Measurements from ENCODE around the gene PITX1.

The PITX1 gene

DNA sequence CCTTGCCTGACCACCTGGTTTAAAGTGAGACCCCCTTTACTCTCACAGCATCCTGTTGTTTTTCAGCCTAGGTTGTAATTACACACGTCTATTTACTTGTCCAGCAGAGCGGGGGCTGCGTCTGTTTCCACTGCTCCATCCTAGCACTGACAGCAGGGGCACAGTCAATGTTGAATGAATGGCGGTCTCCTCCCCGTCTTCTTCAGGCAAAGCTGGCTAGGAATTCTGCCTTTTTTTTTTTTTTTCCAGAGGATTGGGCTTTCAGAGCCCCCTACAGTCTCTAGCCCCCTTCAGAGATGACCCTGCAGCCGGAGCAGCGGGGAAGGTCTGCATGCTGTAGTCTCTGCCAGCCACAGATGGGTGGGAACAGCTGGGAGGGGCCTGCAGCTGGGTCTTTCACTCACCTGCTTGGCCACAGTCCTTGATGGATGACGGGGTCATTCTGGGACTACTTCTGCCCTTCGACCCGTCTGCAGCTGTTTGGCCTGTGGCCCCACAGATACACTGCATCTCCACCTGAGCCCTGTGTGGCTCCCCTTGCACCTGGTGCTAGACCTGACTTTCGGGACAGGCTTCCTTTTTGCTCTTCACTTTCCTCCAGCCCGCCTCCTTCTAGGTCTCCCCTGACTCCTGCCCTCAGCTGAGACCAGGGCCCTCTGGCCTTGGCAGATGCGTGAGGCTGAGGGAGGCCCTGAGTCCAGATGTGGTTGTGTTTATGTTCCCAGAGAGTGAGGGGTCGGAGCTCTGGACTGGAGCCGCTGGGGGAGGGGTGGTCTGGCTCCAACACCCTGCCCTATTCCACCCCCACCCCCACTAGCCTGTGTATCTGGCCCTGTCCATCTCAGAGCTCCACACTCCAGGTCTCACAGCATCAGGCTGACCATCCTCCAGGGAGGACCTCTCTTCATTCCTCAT lies 8.0 kb downstream of the PITX1 start:
- DNase-seq: no peak
- peaks cover 17 to 81% (median 44%) of the 10 kb centered on the region in 5 experiments for H3K27me3 ChIP-seq (replicated peaks in 2 of 5; ENCODE audit: control insufficient read depth in 4 of 5, insufficient read depth in 5 of 5, low read length in 4 of 5)
- no peak overlapping the region for H3K27ac ChIP-seq (ENCODE audit: insufficient read depth in 1 of 2, low read depth in 1 of 2, low read length in 2 of 2, poor library complexity in 1 of 2, severe bottlenecking in 2 of 2)
- H3K9me3 ChIP-seq (ENCODE audit: control extremely low read depth in 1 of 5, control insufficient read depth in 4 of 5, insufficient read depth in 2 of 5, low read depth in 1 of 5, low read length in 4 of 5): no peaks in the 10 kb centered on the region
- ChIA-PET POLR2A (no interaction called here), CTCF (interaction anchor here (0.6 to 1.1 kb wide), 3 partner anchors 13 to 538 kb away, joined by 3 read pairs; no protein-coding TSS in a partner anchor)
- H3K4me3 ChIP-seq (ENCODE audit: control insufficient read depth in 1 of 7, extremely low read depth in 1 of 7, insufficient read depth in 4 of 7, low read depth in 2 of 7, low read length in 6 of 7): no peak overlapping the region
- no peaks in the 10 kb centered on the region for H3K36me3 ChIP-seq (ENCODE audit: control insufficient read depth in 4 of 4, insufficient read depth in 4 of 4, low read length in 3 of 4)
- peaks cover 0 to 16% (median 7%) of the 10 kb centered on the region in 4 experiments for H3K4me1 ChIP-seq (ENCODE audit: control extremely low read depth in 1 of 4, control insufficient read depth in 4 of 4, insufficient read depth in 4 of 4, low read length in 3 of 4)
- WGBS (ENCODE audit: insufficient coverage): 97% methylated on average over 10 of the region's 15 CpGs

DNA sequence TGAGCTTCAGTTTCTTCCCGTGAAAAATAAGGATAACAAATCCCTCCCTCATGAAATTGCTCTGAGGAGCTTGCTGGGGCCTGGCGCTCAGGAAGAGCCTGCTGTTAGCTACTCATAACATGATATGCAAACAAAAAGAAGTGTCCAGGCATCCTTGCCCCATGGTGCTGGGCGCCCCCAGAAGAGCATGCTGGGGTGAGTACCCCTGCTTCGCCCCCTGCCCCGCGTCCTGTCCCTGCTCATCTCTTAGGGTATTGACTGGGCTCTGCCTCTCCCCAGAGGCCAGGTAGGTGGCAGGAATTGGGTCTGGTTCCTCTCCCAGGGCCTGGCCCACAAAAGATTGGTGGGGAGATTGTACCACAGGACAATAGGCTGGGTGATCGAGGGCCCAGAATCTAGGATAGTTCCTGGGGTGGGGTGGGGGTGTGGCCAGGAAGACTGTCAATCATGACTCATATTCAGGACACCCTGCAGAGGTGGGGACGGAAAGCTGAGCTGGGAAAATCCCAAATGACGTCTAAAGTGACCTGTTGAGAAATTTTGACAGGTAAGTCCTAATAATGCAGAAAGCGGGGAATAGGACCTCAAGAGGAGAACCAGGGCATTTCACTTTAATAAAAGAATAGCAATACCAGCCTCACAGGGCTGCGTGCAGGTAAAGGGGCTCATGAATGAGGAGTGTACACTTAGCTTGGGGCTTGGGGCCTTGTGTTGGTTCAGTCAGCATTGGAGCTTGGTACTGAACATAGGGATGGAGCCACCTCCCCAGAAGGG lies 8.9 kb downstream of the PITX1 start:
- no peaks in the 10 kb centered on the region for H3K36me3 ChIP-seq (ENCODE audit: control insufficient read depth in 4 of 4, insufficient read depth in 4 of 4, low read length in 3 of 4)
- no peaks in the 10 kb centered on the region for H3K9me3 ChIP-seq (ENCODE audit: control extremely low read depth in 1 of 5, control insufficient read depth in 4 of 5, insufficient read depth in 2 of 5, low read depth in 1 of 5, low read length in 4 of 5)
- no peak overlapping the region for H3K4me3 ChIP-seq (ENCODE audit: control insufficient read depth in 1 of 7, extremely low read depth in 1 of 7, insufficient read depth in 4 of 7, low read depth in 2 of 7, low read length in 6 of 7)
- WGBS (ENCODE audit: insufficient coverage): 95% methylated on average over 8 of the region's 11 CpGs
- ChIA-PET CTCF (interaction anchor here (0.6 to 1.2 kb wide), 4 partner anchors 9 to 539 kb away, joined by 3 read pairs; partner anchors contain the start of gene PITX1), POLR2A (no interaction called here)
- H3K27me3 ChIP-seq (replicated peaks in 2 of 5; ENCODE audit: control insufficient read depth in 4 of 5, insufficient read depth in 5 of 5, low read length in 4 of 5): peaks cover 8 to 72% (median 36%) of the 10 kb centered on the region in 5 experiments
- DNase-seq: no peak
- H3K4me1 ChIP-seq (ENCODE audit: control extremely low read depth in 1 of 4, control insufficient read depth in 4 of 4, insufficient read depth in 4 of 4, low read length in 3 of 4): peaks cover 0 to 12% (median 4%) of the 10 kb centered on the region in 4 experiments
- no peak overlapping the region for H3K27ac ChIP-seq (ENCODE audit: insufficient read depth in 1 of 2, low read depth in 1 of 2, low read length in 2 of 2, poor library complexity in 1 of 2, severe bottlenecking in 2 of 2)

DNA sequence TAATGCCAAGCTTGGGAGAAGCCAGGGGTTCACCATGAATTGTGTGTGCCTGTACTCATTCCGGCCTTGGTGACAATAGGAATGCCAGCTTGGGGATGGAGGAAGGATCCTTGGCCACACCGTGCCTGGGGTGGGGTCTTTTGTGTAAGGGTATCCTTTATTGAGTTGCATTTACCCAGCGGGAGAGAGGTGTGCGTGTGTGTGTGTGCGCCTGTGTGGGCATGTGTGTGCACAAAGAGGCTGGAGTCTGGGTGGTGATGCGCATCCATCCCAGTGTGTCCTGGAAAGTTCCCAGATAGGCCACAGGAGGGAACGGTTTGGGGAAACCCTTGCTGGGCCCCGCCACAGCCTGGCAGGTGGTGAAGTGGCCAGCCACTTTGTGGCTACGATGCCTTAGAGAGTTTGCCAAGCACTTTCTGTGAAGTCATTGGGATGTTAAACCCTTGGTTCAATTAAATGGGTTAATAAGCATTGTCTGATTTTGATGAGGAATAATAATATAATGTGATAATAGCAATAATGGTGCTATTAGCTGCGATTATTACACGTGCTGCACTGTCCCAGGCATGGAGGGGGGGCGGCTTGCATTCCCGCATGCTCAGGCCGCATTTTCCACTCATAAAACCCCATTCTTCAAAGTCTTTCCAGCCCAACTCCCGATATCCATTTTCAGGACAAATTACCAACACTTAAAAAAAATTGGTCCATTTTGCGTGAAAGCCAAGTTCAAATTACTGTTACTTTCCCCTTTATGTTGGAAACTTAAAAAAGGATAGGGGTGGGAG lies 13.7 kb downstream of the PITX1 start:
- H3K9me3 ChIP-seq (ENCODE audit: control extremely low read depth in 1 of 5, control insufficient read depth in 4 of 5, insufficient read depth in 2 of 5, low read depth in 1 of 5, low read length in 4 of 5): no peaks in the 10 kb centered on the region
- H3K36me3 ChIP-seq (ENCODE audit: control insufficient read depth in 4 of 4, insufficient read depth in 4 of 4, low read length in 3 of 4): no peaks in the 10 kb centered on the region
- CTCF ChIA-PET: interaction anchor here (1.6 kb wide), 1 partner anchor 11 kb away, joined by 3 read pairs; no protein-coding TSS in a partner anchor
- H3K4me3 ChIP-seq (ENCODE audit: control insufficient read depth in 1 of 7, extremely low read depth in 1 of 7, insufficient read depth in 4 of 7, low read depth in 2 of 7, low read length in 6 of 7): no peak overlapping the region
- peaks cover 0 to 31% (median 4%) of the 10 kb centered on the region in 5 experiments for H3K27me3 ChIP-seq (replicated peaks in 2 of 5; ENCODE audit: control insufficient read depth in 4 of 5, insufficient read depth in 5 of 5, low read length in 4 of 5)
- 92% methylated on average over 11 of the region's 16 CpGs for WGBS (ENCODE audit: insufficient coverage)
- no peak for DNase-seq
- POLR2A ChIA-PET: no interaction called here
- no peaks in the 10 kb centered on the region for H3K4me1 ChIP-seq (ENCODE audit: control extremely low read depth in 1 of 4, control insufficient read depth in 4 of 4, insufficient read depth in 4 of 4, low read length in 3 of 4)
- no peak overlapping the region for H3K27ac ChIP-seq (ENCODE audit: insufficient read depth in 1 of 2, low read depth in 1 of 2, low read length in 2 of 2, poor library complexity in 1 of 2, severe bottlenecking in 2 of 2)

DNA sequence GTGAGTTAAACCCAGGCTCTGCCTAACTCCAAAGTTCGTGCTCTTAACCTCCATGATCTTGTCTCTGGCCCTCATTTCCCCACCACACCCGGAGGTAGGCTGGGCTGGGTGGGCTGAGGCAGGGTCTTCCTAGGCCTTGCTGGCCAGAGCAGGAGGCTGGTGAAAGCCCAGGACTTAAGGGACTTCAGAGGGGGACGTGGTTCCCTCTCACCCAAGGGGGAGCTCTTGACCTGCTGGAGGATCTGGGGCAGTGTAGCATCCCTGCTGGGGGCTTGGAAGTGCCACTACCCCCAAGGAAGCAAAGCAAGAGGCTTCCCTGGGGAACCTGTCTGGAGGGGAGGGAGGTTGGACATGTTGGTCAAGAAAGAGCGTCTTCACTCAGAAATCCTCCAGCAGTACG lies 14.7 kb downstream of the PITX1 start:
- ChIA-PET CTCF (no interaction called here), POLR2A (no interaction called here)
- 100% methylated on average over 3 of the region's 5 CpGs for WGBS (ENCODE audit: insufficient coverage)

DNA sequence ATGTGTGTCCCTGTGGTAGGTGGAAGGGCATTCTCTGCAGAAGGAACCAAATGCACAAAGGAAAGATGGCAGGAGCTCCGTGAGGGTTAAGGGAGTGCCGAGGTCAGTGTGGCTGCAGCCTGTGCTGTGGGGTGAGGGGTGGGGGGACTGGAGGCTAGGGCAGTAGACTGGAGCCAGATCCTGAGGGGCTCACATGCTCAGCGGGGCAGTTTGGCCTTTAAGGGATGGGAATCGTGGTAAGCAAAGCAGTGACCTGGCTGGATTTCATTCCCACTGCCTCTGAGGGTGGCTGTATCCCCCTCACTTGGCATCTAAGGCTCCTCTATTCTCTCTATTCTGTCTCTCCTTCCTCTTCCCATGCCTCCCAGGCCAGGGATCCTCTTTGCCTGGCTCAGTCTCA lies 15.6 kb downstream of the PITX1 start:
- Histone ChIP-seq H3K4me3 (ENCODE audit: control insufficient read depth in 1 of 7, extremely low read depth in 1 of 7, insufficient read depth in 4 of 7, low read depth in 2 of 7, low read length in 6 of 7) (no peak overlapping the region), H3K9me3 (ENCODE audit: control extremely low read depth in 1 of 5, control insufficient read depth in 4 of 5, insufficient read depth in 2 of 5, low read depth in 1 of 5, low read length in 4 of 5) (no peaks in the 10 kb centered on the region), H3K4me1 (ENCODE audit: control extremely low read depth in 1 of 4, control insufficient read depth in 4 of 4, insufficient read depth in 4 of 4, low read length in 3 of 4) (no peaks in the 10 kb centered on the region), H3K27me3 (replicated peaks in 2 of 5; ENCODE audit: control insufficient read depth in 4 of 5, insufficient read depth in 5 of 5, low read length in 4 of 5) (peaks cover 0 to 19% (median 8%) of the 10 kb centered on the region in 5 experiments), H3K27ac (ENCODE audit: insufficient read depth in 1 of 2, low read depth in 1 of 2, low read length in 2 of 2, poor library complexity in 1 of 2, severe bottlenecking in 2 of 2) (no peak overlapping the region), H3K36me3 (ENCODE audit: control insufficient read depth in 4 of 4, insufficient read depth in 4 of 4, low read length in 3 of 4) (no peaks in the 10 kb centered on the region)
- 85% methylated on average over 4 of the region's 4 CpGs for WGBS (ENCODE audit: insufficient coverage)
- no peak for DNase-seq
- ChIA-PET CTCF (no interaction called here), POLR2A (no interaction called here)

More for the DNA sequence above, 14.7 kb downstream of the PITX1 start:
- Histone ChIP-seq H3K36me3 (ENCODE audit: control insufficient read depth in 4 of 4, insufficient read depth in 4 of 4, low read length in 3 of 4) (no peaks in the 10 kb centered on the region), H3K4me3 (ENCODE audit: control insufficient read depth in 1 of 7, extremely low read depth in 1 of 7, insufficient read depth in 4 of 7, low read depth in 2 of 7, low read length in 6 of 7) (no peak overlapping the region), H3K27me3 (replicated peaks in 2 of 5; ENCODE audit: control insufficient read depth in 4 of 5, insufficient read depth in 5 of 5, low read length in 4 of 5) (peaks cover 0 to 25% (median 5%) of the 10 kb centered on the region in 5 experiments), H3K4me1 (ENCODE audit: control extremely low read depth in 1 of 4, control insufficient read depth in 4 of 4, insufficient read depth in 4 of 4, low read length in 3 of 4) (no peaks in the 10 kb centered on the region), H3K27ac (ENCODE audit: insufficient read depth in 1 of 2, low read depth in 1 of 2, low read length in 2 of 2, poor library complexity in 1 of 2, severe bottlenecking in 2 of 2) (no peak overlapping the region), H3K9me3 (ENCODE audit: control extremely low read depth in 1 of 5, control insufficient read depth in 4 of 5, insufficient read depth in 2 of 5, low read depth in 1 of 5, low read length in 4 of 5) (no peaks in the 10 kb centered on the region)
- DNase-seq: no peak

DNA sequence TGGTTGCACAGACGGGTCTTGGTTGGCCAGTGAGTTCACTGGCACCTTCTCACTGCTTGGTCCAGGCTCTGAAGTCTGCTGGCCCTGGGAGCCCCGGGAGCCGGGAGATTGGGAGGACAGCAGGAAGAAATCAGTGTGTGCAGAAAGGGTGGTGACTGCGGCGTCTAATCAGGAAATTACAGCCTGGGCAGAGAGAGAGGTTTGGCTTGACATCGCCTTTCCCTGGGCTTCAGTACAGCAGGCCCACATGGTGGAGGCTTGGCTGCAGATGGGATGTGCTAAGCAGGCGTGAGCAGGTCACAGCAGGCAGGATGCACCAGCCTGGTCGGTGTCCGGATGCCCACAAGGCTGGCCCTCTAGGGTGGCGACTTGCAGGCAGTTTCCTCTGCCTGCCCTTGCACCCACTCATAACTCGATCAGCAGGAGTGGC lies 17.2 kb downstream of the PITX1 start:
- 83% methylated on average over 8 of the region's 11 CpGs for WGBS (ENCODE audit: insufficient coverage)
- Histone ChIP-seq H3K27me3 (replicated peaks in 2 of 5; ENCODE audit: control insufficient read depth in 4 of 5, insufficient read depth in 5 of 5, low read length in 4 of 5) (peaks cover 0 to 12% (median 3%) of the 10 kb centered on the region in 5 experiments), H3K36me3 (ENCODE audit: control insufficient read depth in 4 of 4, insufficient read depth in 4 of 4, low read length in 3 of 4) (no peaks in the 10 kb centered on the region), H3K9me3 (ENCODE audit: control extremely low read depth in 1 of 5, control insufficient read depth in 4 of 5, insufficient read depth in 2 of 5, low read depth in 1 of 5, low read length in 4 of 5) (no peaks in the 10 kb centered on the region), H3K4me1 (ENCODE audit: control extremely low read depth in 1 of 4, control insufficient read depth in 4 of 4, insufficient read depth in 4 of 4, low read length in 3 of 4) (no peaks in the 10 kb centered on the region), H3K4me3 (ENCODE audit: control insufficient read depth in 1 of 7, extremely low read depth in 1 of 7, insufficient read depth in 4 of 7, low read depth in 2 of 7, low read length in 6 of 7) (no peak overlapping the region), H3K27ac (ENCODE audit: insufficient read depth in 1 of 2, low read depth in 1 of 2, low read length in 2 of 2, poor library complexity in 1 of 2, severe bottlenecking in 2 of 2) (no peak overlapping the region)
- CTCF ChIA-PET: no interaction called here
- POLR2A ChIA-PET: no interaction called here
- DNase-seq: no peak

Measured in common myeloid progenitor, CD34-positive (primary cell).